DOHH2 (cell line): ENCODE measurements around the gene ZBED1.
"Not testable (repeated sequence)": the region's sequence is repeated elsewhere in the genome, so short reads cannot be mapped to it uniquely, and the experiment has no call there.

Source experiments
- EZH2phosphoT487 ChIP-seq: fragments of 200-600 bp; sonication (generic); IDR thresholded peaks from 2 replicates; pipeline ENCODE4 v1.6.1; 2017; ENCODE audit warnings: borderline replicate concordance, mild to moderate bottlenecking, antibody characterized with exemption, low read length, moderate library complexity, mixed read lengths
- TF ChIP-seq, protein P1 (sequence below): fragments of 200-600 bp; sonication (generic); IDR thresholded peaks from one replicate; pipeline ENCODE4 v1.5.1; 2014; ENCODE audit warnings: antibody characterized with exemption, mild to moderate bottlenecking, low read depth, low read length; ENCODE audit not compliant: poor library complexity, severe bottlenecking

DNA sequence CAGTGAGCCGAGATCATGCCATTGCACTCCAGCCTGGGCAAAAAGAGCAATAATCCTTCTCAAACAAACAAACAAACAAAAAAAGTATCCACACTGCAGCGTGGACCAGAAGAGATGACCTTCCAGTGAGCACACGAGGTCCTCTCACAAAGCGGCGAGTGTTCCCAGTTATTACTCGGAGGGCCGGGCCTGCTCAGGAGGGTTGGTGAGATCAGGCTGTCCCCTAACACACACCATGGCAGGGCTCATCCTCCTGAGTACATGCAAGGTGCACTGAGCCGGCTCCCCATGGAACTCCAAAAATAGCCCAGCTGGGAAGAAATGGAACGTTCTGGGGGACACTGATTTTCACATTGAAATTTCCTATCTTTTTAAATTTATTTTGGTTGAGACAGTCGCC is 40.7 kb downstream of the ZBED1 start:
- TF ChIP-seq, protein P1, sequence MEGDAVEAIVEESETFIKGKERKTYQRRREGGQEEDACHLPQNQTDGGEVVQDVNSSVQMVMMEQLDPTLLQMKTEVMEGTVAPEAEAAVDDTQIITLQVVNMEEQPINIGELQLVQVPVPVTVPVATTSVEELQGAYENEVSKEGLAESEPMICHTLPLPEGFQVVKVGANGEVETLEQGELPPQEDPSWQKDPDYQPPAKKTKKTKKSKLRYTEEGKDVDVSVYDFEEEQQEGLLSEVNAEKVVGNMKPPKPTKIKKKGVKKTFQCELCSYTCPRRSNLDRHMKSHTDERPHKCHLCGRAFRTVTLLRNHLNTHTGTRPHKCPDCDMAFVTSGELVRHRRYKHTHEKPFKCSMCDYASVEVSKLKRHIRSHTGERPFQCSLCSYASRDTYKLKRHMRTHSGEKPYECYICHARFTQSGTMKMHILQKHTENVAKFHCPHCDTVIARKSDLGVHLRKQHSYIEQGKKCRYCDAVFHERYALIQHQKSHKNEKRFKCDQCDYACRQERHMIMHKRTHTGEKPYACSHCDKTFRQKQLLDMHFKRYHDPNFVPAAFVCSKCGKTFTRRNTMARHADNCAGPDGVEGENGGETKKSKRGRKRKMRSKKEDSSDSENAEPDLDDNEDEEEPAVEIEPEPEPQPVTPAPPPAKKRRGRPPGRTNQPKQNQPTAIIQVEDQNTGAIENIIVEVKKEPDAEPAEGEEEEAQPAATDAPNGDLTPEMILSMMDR: not testable (repeated sequence)
- not testable (repeated sequence) for TF ChIP-seq EZH2phosphoT487
